ENCODE results near the gene FURIN.
"Not testable (repeated sequence)": the region's sequence is repeated elsewhere in the genome, so short reads cannot be mapped to it uniquely, and the experiment has no call there.

The FURIN gene

GRCh38 chr15:90918034-90918788, 49.8 kb downstream of the FURIN start:
- DNase-seq = no peak

- no peak for DNase-seq
These were observed 50.4 kb downstream of the FURIN start for GRCh38 chr15:90918835-90919234.

GRCh38 chr15:90921887-90922286, 53.5 kb downstream of the FURIN start:
- no peak for DNase-seq

GRCh38 chr15:90922712-90923322, 54.4 kb downstream of the FURIN start:
- not testable (repeated sequence) for DNase-seq

GRCh38 chr15:90924375-90924774, 56.0 kb downstream of the FURIN start:
- no peak for DNase-seq

- DNase-seq = not testable (repeated sequence)
These were observed 58.4 kb downstream of the FURIN start for GRCh38 chr15:90926766-90927165.

- DNase-seq = not testable (repeated sequence)
These were observed 59.7 kb downstream of the FURIN start for GRCh38 chr15:90928106-90928505.

- no peak for DNase-seq
These were observed 61.0 kb downstream of the FURIN start for GRCh38 chr15:90929246-90930019.

- no peak for DNase-seq
These were observed 62.6 kb downstream of the FURIN start for GRCh38 chr15:90930861-90931574.

- DNase-seq = no peak
These were observed 63.1 kb downstream of the FURIN start for GRCh38 chr15:90931575-90931827.

- DNase-seq = peak; percentile 81
These were observed 63.7 kb downstream of the FURIN start, which contains the start of gene HDDC3 for GRCh38 chr15:90931828-90932659. HDDC3 (minus strand) TSS chr15:90932549; CDS start chr15:90932540, 9 bp downstream.

GRCh38 chr15:90932660-90932991, 64.2 kb downstream of the FURIN start:
- no peak for DNase-seq
